GM12878 (cell line): Measurements from ENCODE around the gene HOXC5. TPM values are rescaled to one million over a fixed set of nuclear protein-coding genes. Genes with fewer than 3 reads are reported as not detected.

Source experiments
- ATAC-seq: fragments of 200-7000 bp; cut with Tn5 transposase; 3 replicates; pipeline ENCODE4 v1.9.1; 2020; ENCODE audit warnings: mild to moderate bottlenecking, moderate library complexity
- BruUV-seq: library from RNA; stranded (reverse); fragments of 400-500 nt; replicated peaks from 2 replicates; lab custom pipeline; 2021; lab: Mats Ljungman, UMichigan
- CTCF ChIA-PET: fragments of 300-600 bp; sonication (Branson Sonifier 250); formaldehyde crosslinking; extraction: SDS; loops from one replicate; lab custom pipeline; 2021; ENCODE audit warnings: inconsistent platforms; lab: Yijun Ruan, JAX
- POLR2A ChIA-PET: fragments of 350-600 bp; formaldehyde crosslinking; extraction: SDS; loops from one replicate; lab custom pipeline; 2021; ENCODE audit warnings: inconsistent platforms; lab: Charles Lee
- RAD21 ChIA-PET: fragments of 300-600 bp; sonication (Branson Sonifier 250); formaldehyde crosslinking; loops from one replicate; lab custom pipeline; 2023; ENCODE audit warnings: antibody characterized with exemption; ENCODE audit not compliant: unreplicated experiment; lab: Charles Lee
- SMC1A ChIA-PET: fragments of 300-600 bp; sonication (Branson Sonifier 250); formaldehyde crosslinking; loops from one replicate; lab custom pipeline; 2023; ENCODE audit not compliant: unreplicated experiment, uncharacterized antibody; lab: Charles Lee
- DNase-seq: peaks from one replicate; pipeline ENCODE4 v3.0.0-alpha.2; 2011; ENCODE audit warnings: low read depth, low spot score
- FAIRE-seq: peaks from 3 replicates; lab custom pipeline; 2011; peaks lifted over from hg19 to GRCh38; lab: Jason Lieb, UNC
- H2AFZ ChIP-seq: 2 replicates; pipeline ENCODE4 v1.6.0; 2011; ENCODE audit warnings: low read depth, low read length, control low read depth; ENCODE audit not compliant: control insufficient read depth
- H3K27ac ChIP-seq: 2 replicates; pipeline ENCODE4 v1.5.1; 2011; ENCODE audit warnings: control low read depth; ENCODE audit not compliant: control insufficient read depth, insufficient read depth
- H3K27me3 ChIP-seq, 2 experiments: replicated peaks in 1 of 2; 2 replicates each; pipeline versions ENCODE4 v1.6.0 to v1.6.1; 2011; ENCODE audit warnings: low read length in 1 of 2; ENCODE audit not compliant: control insufficient read depth in 2 of 2, insufficient read depth in 2 of 2
- H3K36me3 ChIP-seq, 2 experiments: 2 replicates each; pipeline ENCODE4 v1.5.1; 2011; ENCODE audit warnings: low read length in 1 of 2; ENCODE audit not compliant: control insufficient read depth in 2 of 2, insufficient read depth in 2 of 2
- H3K4me1 ChIP-seq: 2 replicates; pipeline ENCODE4 v1.6.1; 2011; ENCODE audit warnings: mild to moderate bottlenecking, low read length, moderate library complexity, mixed read lengths; ENCODE audit not compliant: control insufficient read depth, insufficient read depth
- H3K4me2 ChIP-seq: 2 replicates; pipeline ENCODE4 v1.6.0; 2011; ENCODE audit warnings: control low read depth; ENCODE audit not compliant: control insufficient read depth, insufficient read depth
- H3K4me3 ChIP-seq: fragments of 200-600 bp; sonication (generic); 2 replicates; pipeline ENCODE4 v1.5.1; 2016
- H3K79me2 ChIP-seq: 2 replicates; pipeline ENCODE4 v1.6.0; 2011; ENCODE audit warnings: low read length; ENCODE audit not compliant: control insufficient read depth, insufficient read depth
- H3K9ac ChIP-seq: 2 replicates; pipeline ENCODE4 v1.8.0; 2011; ENCODE audit warnings: low read length, control low read depth, mixed read lengths; ENCODE audit not compliant: control insufficient read depth, insufficient read depth
- H3K9me3 ChIP-seq: replicated peaks from 3 replicates; pipeline ENCODE4 v1.5.1; 2011; ENCODE audit warnings: mild to moderate bottlenecking, low read length; ENCODE audit not compliant: control insufficient read depth, insufficient read depth
- H4K20me1 ChIP-seq: 2 replicates; pipeline ENCODE4 v1.6.0; 2011; ENCODE audit not compliant: control insufficient read depth, insufficient read depth
- CBX5 ChIP-seq: sonication (generic); IDR thresholded peaks from 2 replicates; pipeline ENCODE4 v1.6.1; 2016; ENCODE audit warnings: low read depth, moderate library complexity, mild to moderate bottlenecking, inconsistent platforms
- GABPA ChIP-seq: IDR thresholded peaks from 2 replicates; pipeline ENCODE4 v1.6.1; 2014; ENCODE audit warnings: antibody characterized with exemption, low read depth, mild to moderate bottlenecking, inconsistent platforms
- GATAD2B ChIP-seq: fragments of 450-650 bp; conservative IDR thresholded peaks from 2 replicates; pipeline ENCODE4 v1.6.1; 2017; ENCODE audit warnings: low read depth, mild to moderate bottlenecking, moderate library complexity
- MTA2 ChIP-seq: fragments of 450-650 bp; IDR thresholded peaks from 2 replicates; pipeline ENCODE4 v1.6.1; 2016; ENCODE audit warnings: low read depth, mild to moderate bottlenecking, moderate library complexity
- NBN ChIP-seq: fragments of 450-650 bp; IDR thresholded peaks from 2 replicates; pipeline ENCODE4 v1.6.1; 2016
- POU2F2 ChIP-seq: IDR thresholded peaks from 3 replicates; pipeline ENCODE4 v1.6.1; 2011; ENCODE audit warnings: low read depth, mild to moderate bottlenecking, low read length, borderline replicate concordance
- RELA ChIP-seq: fragments of 450-650 bp; IDR thresholded peaks from 2 replicates; pipeline ENCODE4 v1.8.0; 2014; ENCODE audit warnings: borderline replicate concordance; ENCODE audit not compliant: partially characterized antibody
- SMAD5 ChIP-seq: IDR thresholded peaks from 2 replicates; pipeline ENCODE4 v1.6.1; 2016; ENCODE audit warnings: antibody characterized with exemption, low read depth
- SMC3 ChIP-seq: IDR thresholded peaks from 2 replicates; pipeline ENCODE4 v1.6.1; 2011; ENCODE audit warnings: low read length, improper control_type of control experiment, borderline replicate concordance
- SUZ12 ChIP-seq: fragments of 200-600 bp; sonication (generic); IDR thresholded peaks from one replicate; pipeline ENCODE4 v1.6.1; 2018; ENCODE audit warnings: antibody characterized with exemption, mild to moderate bottlenecking; ENCODE audit not compliant: unreplicated experiment
- TARDBP ChIP-seq: IDR thresholded peaks from 2 replicates; pipeline ENCODE4 v1.6.1; 2016; ENCODE audit warnings: borderline replicate concordance
- TCF12 ChIP-seq: IDR thresholded peaks from 2 replicates; pipeline ENCODE4 v1.6.1; 2011; ENCODE audit warnings: low read depth, mild to moderate bottlenecking, low read length
- YY1 ChIP-seq: IDR thresholded peaks from 2 replicates; pipeline ENCODE4 v1.6.1; 2011; ENCODE audit warnings: low read depth, mild to moderate bottlenecking, low read length
- WGBS: methylation state at CpG from one replicate; pipeline ENCODE4 v1.1.6; 2016; ENCODE audit warnings: low lambda C conversion rate; ENCODE audit not compliant: insufficient replicate concordance, insufficient coverage; ENCODE audit errors: missing lambda C conversion rate; 5-methylcytosine and 5-hydroxymethylcytosine counted together
- in situ Hi-C: fragments of 300-500 bp; cut with MboI; formaldehyde crosslinking; loops from 9 replicates; pipeline ENCODE4 v1.14.3; 2018; ENCODE audit warnings: mixed read lengths
- intact Hi-C: fragments of 100-400 bp; cut with micrococcal nuclease; formaldehyde crosslinking; loops from one replicate; pipeline ENCODE4 v1.14.2; 2022; ENCODE audit not compliant: unreplicated experiment
- polyA plus RNA-seq, 11 experiments: library from polyadenylated mRNA; depleted of rRNA in 4 of 11; unstranded in 6 of 11; stranded (reverse) in 5 of 11; fragments of >200 nt; fragmentation: Nextera tagmentation in 4 of 11; fragmentation: Illumina TruSeq in 1 of 11; extraction: Ambion mirVana in 4 of 11; extraction: Trizol in 1 of 11; gene quantifications; 1 replicate in 1 of 11; 2 replicates in 10 of 11; pipeline versions ENCODE4 v1.2.1 to v1.2.3, GENCODE V29; 2011 to 2016; ENCODE audit warnings: inconsistent platforms in 2 of 11, missing spikeins in 2 of 11, low read depth in 1 of 11
- total RNA-seq, 4 experiments: library from RNA; depleted of rRNA in 3 of 4; stranded (reverse); fragments of >200 nt in 3 of 4; fragmentation: Illumina TruSeq in 1 of 4; extraction: Trizol in 1 of 4; gene quantifications; 2 replicates each; pipeline versions ENCODE4 v1.2.1 to v1.2.3, GENCODE V29; 2013 to 2021
- TF ChIP-seq, protein P1 (sequence below), 3 experiments: IDR thresholded peaks in 2 of 3; conservative IDR thresholded peaks in 1 of 3; 2 replicates each; pipeline ENCODE4 v1.5.1; 2011; ENCODE audit warnings: low read depth in 3 of 3, low read length in 3 of 3, mild to moderate bottlenecking in 3 of 3, control low read depth in 2 of 3, moderate library complexity in 2 of 3, inconsistent platforms in 1 of 3, mixed read lengths in 1 of 3; ENCODE audit not compliant: control insufficient read depth in 2 of 3, insufficient read depth in 1 of 3; ENCODE audit errors: extremely low read depth in 1 of 3
- TF ChIP-seq, protein P2 (sequence below): fragments of 450-650 bp; IDR thresholded peaks from 2 replicates; pipeline ENCODE4 v1.6.1; 2017; ENCODE audit warnings: borderline replicate concordance
- TF ChIP-seq, protein P3 (sequence below): fragments of 450-650 bp; IDR thresholded peaks from 2 replicates; pipeline ENCODE4 v1.6.1; 2017; ENCODE audit warnings: mild to moderate bottlenecking, low read depth, inconsistent platforms; ENCODE audit not compliant: poor library complexity, severe bottlenecking

HOXC5 gene
- total and polyA plus RNA-seq, 10 of the 15 experiments (the other 5 are each of a cell fraction or from before 2014, with no cell fraction given) = 0.11 TPM; not detected in 9

DNA sequence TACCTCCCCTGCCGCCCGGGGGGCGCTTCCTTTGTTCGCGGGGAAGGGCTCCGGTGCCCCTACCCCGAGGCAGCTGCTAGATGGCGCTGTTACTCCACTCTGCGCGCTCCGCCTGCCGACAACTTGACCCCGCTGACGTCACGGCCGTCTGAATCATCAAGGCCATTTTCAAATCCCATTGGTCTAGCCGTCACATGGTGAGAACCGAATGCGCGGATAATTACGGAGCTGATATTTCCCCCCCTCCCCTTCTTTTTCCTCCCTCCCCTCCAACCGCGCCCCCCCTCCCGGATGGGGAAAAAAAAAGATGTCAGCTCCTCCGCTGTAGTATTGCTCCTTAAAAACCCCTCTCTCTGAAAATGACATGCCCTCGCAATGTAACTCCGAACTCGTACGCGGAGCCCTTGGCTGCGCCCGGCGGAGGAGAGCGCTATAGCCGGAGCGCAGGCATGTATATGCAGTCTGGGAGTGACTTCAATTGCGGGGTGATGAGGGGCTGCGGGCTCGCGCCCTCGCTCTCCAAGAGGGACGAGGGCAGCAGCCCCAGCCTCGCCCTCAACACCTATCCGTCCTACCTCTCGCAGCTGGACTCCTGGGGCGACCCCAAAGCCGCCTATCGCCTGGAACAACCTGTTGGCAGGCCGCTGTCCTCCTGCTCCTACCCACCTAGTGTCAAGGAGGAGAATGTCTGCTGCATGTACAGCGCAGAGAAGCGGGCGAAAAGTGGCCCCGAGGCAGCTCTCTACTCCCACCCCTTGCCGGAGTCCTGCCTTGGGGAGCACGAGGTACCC is 47.8 kb upstream of the HOXC5 start, which contains the start of gene HOXC10:
Gene HOXC10, plus strand, starts transcription at position 246 of the 791 bp plus-strand sequence. Its CDS starts 114 bp downstream, at position 360.
- Histone ChIP-seq H3K9ac (no peak within 1 kb of the TSS), H3K4me1 (peaks cover 24% of the 10 kb centered on the region), H3K27ac (no peak within 1 kb of the TSS), H3K79me2 (no peaks in the 10 kb centered on the region), H3K9me3 (no peaks in the 10 kb centered on the region), H3K4me2 (peak within 1 kb of the TSS; percentile 57), H3K36me3 (no peaks in the 10 kb centered on the region), H3K4me3 (peak within 1 kb of the TSS; percentile 44; the same call in 1 of the 2 replicates), H2AFZ (no peak within 1 kb of the TSS; the same call in 1 of the 2 replicates), H3K27me3 (peaks cover 30 to 50% of the 10 kb centered on the region in 2 experiments), H4K20me1 (peaks cover 3% of the 10 kb centered on the region; the same call in 1 of the 2 replicates)
- POLR2A ChIA-PET = interaction anchor here (0.6 to 1.2 kb wide), 3 partner anchors 10 to 589 kb away, joined by 3 to 4 read pairs (median 3); no protein-coding TSS in a partner anchor
- WGBS = 38% methylated on average over 44 of the region's 55 CpGs
- in situ Hi-C loops = no loop called here
- SMC1A ChIA-PET = interaction anchor here (0.7 to 4.5 kb wide), 7 partner anchors 11 to 231 kb away, joined by 3 to 29 read pairs (median 3); partner anchors contain the start of gene HOXC5
- CTCF ChIA-PET = interaction anchor here (0.5 to 5.5 kb wide), 34 partner anchors 9 to 361 kb away, joined by 3 to 54 read pairs (median 4); partner anchors contain the start of genes CALCOCO1, HOXC5, HOXC6 and HOXC8
- FAIRE-seq = peak; percentile 72
- intact Hi-C loops = loop anchor here (2.0 to 10.0 kb wide), 4 partner anchors 190 to 280 kb away; no protein-coding TSS in a partner anchor
- DNase-seq = peak; percentile 38
- ATAC-seq = peak; percentile 80
- RAD21 ChIA-PET = interaction anchor here (0.5 to 3.3 kb wide), 15 partner anchors 10 to 235 kb away, joined by 3 to 14 read pairs (median 3); partner anchors contain the start of genes HOXC5, HOXC8 and HOXC9
- BruUV-seq = no TSS peak
- no peak for TF ChIP-seq MTA2
- TF ChIP-seq YY1 = peak; percentile 42; the same call in 1 of the 2 replicates
- peak; percentile 55 for TF ChIP-seq SMC3
- TF ChIP-seq NBN = 0 out of 2 replicates have a peak, but pooled peaks have one; percentile 47
- no peak for TF ChIP-seq TARDBP
- TF ChIP-seq SMAD5 = no peak
- no peak for TF ChIP-seq CBX5
- no peak for TF ChIP-seq POU2F2
- TF ChIP-seq, protein P1, sequence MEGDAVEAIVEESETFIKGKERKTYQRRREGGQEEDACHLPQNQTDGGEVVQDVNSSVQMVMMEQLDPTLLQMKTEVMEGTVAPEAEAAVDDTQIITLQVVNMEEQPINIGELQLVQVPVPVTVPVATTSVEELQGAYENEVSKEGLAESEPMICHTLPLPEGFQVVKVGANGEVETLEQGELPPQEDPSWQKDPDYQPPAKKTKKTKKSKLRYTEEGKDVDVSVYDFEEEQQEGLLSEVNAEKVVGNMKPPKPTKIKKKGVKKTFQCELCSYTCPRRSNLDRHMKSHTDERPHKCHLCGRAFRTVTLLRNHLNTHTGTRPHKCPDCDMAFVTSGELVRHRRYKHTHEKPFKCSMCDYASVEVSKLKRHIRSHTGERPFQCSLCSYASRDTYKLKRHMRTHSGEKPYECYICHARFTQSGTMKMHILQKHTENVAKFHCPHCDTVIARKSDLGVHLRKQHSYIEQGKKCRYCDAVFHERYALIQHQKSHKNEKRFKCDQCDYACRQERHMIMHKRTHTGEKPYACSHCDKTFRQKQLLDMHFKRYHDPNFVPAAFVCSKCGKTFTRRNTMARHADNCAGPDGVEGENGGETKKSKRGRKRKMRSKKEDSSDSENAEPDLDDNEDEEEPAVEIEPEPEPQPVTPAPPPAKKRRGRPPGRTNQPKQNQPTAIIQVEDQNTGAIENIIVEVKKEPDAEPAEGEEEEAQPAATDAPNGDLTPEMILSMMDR (IDR thresholded peaks at IDR 0.05 in 2 of 3, conservative IDR thresholded peaks at IDR 0.05 in 1 of 3; ENCODE audit: control insufficient read depth in 2 of 3, extremely low read depth in 1 of 3, insufficient read depth in 1 of 3, low read depth in 3 of 3, low read length in 3 of 3) = peak; percentile 67 to 93 (median 86)
- TF ChIP-seq, protein P2, sequence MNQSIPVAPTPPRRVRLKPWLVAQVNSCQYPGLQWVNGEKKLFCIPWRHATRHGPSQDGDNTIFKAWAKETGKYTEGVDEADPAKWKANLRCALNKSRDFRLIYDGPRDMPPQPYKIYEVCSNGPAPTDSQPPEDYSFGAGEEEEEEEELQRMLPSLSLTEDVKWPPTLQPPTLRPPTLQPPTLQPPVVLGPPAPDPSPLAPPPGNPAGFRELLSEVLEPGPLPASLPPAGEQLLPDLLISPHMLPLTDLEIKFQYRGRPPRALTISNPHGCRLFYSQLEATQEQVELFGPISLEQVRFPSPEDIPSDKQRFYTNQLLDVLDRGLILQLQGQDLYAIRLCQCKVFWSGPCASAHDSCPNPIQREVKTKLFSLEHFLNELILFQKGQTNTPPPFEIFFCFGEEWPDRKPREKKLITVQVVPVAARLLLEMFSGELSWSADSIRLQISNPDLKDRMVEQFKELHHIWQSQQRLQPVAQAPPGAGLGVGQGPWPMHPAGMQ = no peak
- TF ChIP-seq GATAD2B = no peak
- TF ChIP-seq GABPA = no peak
- TF ChIP-seq TCF12 = no peak
- TF ChIP-seq, protein P3, sequence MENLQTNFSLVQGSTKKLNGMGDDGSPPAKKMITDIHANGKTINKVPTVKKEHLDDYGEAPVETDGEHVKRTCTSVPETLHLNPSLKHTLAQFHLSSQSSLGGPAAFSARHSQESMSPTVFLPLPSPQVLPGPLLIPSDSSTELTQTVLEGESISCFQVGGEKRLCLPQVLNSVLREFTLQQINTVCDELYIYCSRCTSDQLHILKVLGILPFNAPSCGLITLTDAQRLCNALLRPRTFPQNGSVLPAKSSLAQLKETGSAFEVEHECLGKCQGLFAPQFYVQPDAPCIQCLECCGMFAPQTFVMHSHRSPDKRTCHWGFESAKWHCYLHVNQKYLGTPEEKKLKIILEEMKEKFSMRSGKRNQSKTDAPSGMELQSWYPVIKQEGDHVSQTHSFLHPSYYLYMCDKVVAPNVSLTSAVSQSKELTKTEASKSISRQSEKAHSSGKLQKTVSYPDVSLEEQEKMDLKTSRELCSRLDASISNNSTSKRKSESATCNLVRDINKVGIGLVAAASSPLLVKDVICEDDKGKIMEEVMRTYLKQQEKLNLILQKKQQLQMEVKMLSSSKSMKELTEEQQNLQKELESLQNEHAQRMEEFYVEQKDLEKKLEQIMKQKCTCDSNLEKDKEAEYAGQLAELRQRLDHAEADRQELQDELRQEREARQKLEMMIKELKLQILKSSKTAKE = no peak
- no peak for TF ChIP-seq RELA
- TF ChIP-seq SUZ12 = peak; percentile 82
